ENCODE results near the gene CCDC9. TPM values are rescaled to one million over a fixed set of nuclear protein-coding genes. Genes with fewer than 3 reads are reported as not detected.
A peak's percentile ranks its signal among the peaks of the same experiment; 100 is the strongest.

Gene CCDC9
- total RNA-seq, 5 donors from 2014 or later (not counting 1 experiment from before 2014, with no cell fraction given), result 40.4 to 57.2 (median 49.7) TPM

GRCh38 chr19:47221080-47221841 is 35.1 kb upstream of the CCDC9 start:
- Histone ChIP-seq H3K4me1 (ENCODE audit: control insufficient read depth in 1 of 2, extremely low read depth in 1 of 2, insufficient read depth in 2 of 2, low read length in 2 of 2) (peaks cover 0 to 8% of the 10 kb centered on the region in 2 experiments), H3K36me3 (ENCODE audit: control insufficient read depth in 2 of 2, extremely low read depth in 1 of 2, insufficient read depth in 1 of 2, low read length in 1 of 2) (peaks cover 5 to 18% of the 10 kb centered on the region in 2 donors), H3K27ac (ENCODE audit: low read length) (no peak overlapping the region), H3K9me3 (no peaks in the 10 kb centered on the region), H3K27me3 (replicated peaks in 1 of 2; ENCODE audit: control insufficient read depth in 2 of 2, extremely low read depth in 1 of 2, insufficient read depth in 2 of 2, low read length in 1 of 2) (no peaks in the 10 kb centered on the region), H3K4me3 (ENCODE audit: control insufficient read depth in 1 of 2, extremely low read depth in 1 of 2, low read length in 1 of 2) (no peak overlapping the region)
- WGBS (ENCODE audit: insufficient coverage), result 91% methylated on average over 23 of the region's 33 CpGs
- POLR2A ChIA-PET, result no interaction called here
- Mint-ChIP-seq H3K4me3 (no peak overlapping the region), H3K9me3 (no peaks in the 10 kb centered on the region), H3K27ac (no peak overlapping the region), H3K4me1 (peaks cover 4 to 6% (median 4%) of the 10 kb centered on the region in 3 donors), H3K36me3 (peaks cover 4% of the 10 kb centered on the region), H3K27me3 (no peaks in the 10 kb centered on the region)
- DNase-seq (no peak), ATAC-seq (replicated peaks in 1 of 4) (no peak)
- CTCF ChIA-PET, result no interaction called here

GRCh38 chr19:47221890-47222289 is 34.4 kb upstream of the CCDC9 start:
- no peaks in the 10 kb centered on the region for H3K9me3 ChIP-seq
- no peaks in the 10 kb centered on the region for H3K9me3 Mint-ChIP-seq
- no peak overlapping the region for H3K27ac Mint-ChIP-seq
- no peak for ATAC-seq (replicated peaks in 1 of 4)
- CTCF ChIA-PET, result interaction anchor here in 1 of 2 donors (0.6 to 0.9 kb wide), 2 partner anchors 18 to 63 kb away, joined by 3 to 5 read pairs; no protein-coding TSS in a partner anchor
- H3K4me3 ChIP-seq (ENCODE audit: control insufficient read depth in 1 of 2, extremely low read depth in 1 of 2, low read length in 1 of 2), result no peak overlapping the region
- H3K4me1 Mint-ChIP-seq, result peaks cover 6 to 7% (median 7%) of the 10 kb centered on the region in 3 donors
- peaks cover 4% of the 10 kb centered on the region for H3K36me3 Mint-ChIP-seq
- no peak overlapping the region for H3K4me3 Mint-ChIP-seq
- no peaks in the 10 kb centered on the region for H3K27me3 Mint-ChIP-seq
- H3K27ac ChIP-seq (ENCODE audit: low read length), result no peak overlapping the region
- peaks cover 3 to 12% of the 10 kb centered on the region in 2 experiments for H3K4me1 ChIP-seq (ENCODE audit: control insufficient read depth in 1 of 2, extremely low read depth in 1 of 2, insufficient read depth in 2 of 2, low read length in 2 of 2)
- WGBS (ENCODE audit: insufficient coverage), result 97% methylated on average over 10 of the region's 11 CpGs
- POLR2A ChIA-PET, result no interaction called here
- H3K27me3 ChIP-seq (replicated peaks in 1 of 2; ENCODE audit: control insufficient read depth in 2 of 2, extremely low read depth in 1 of 2, insufficient read depth in 2 of 2, low read length in 1 of 2), result peaks cover 0 to 2% of the 10 kb centered on the region in 2 experiments
- H3K36me3 ChIP-seq (ENCODE audit: control insufficient read depth in 2 of 2, extremely low read depth in 1 of 2, insufficient read depth in 1 of 2, low read length in 1 of 2), result peaks cover 5 to 18% of the 10 kb centered on the region in 2 donors
- DNase-seq, result no peak

GRCh38 chr19:47225746-47226425 is 30.4 kb upstream of the CCDC9 start:
- H3K4me3 ChIP-seq (ENCODE audit: control insufficient read depth in 1 of 2, extremely low read depth in 1 of 2, low read length in 1 of 2), result peak overlapping the region in 1 of 2 donors; percentile 53
- ATAC-seq (replicated peaks in 1 of 4), result peak; percentile 61 to 63 (median 62)
- H3K9me3 ChIP-seq, result no peaks in the 10 kb centered on the region
- Mint-ChIP-seq H3K4me3 (peak overlapping the region in 2 of 3 donors; percentile 41 to 74), H3K27ac (peak overlapping the region; percentile 74 to 92), H3K36me3 (peaks cover 4% of the 10 kb centered on the region), H3K4me1 (peaks cover 12 to 16% (median 16%) of the 10 kb centered on the region in 3 donors), H3K27me3 (no peaks in the 10 kb centered on the region), H3K9me3 (no peaks in the 10 kb centered on the region)
- ChIA-PET POLR2A (interaction anchor here (0.5 to 1.1 kb wide), 10 partner anchors 10 to 1768 kb away, joined by 3 to 9 read pairs (median 6); partner anchors contain the start of genes RUVBL2 (in 1 of the 2) and ZC3H4 (in 1 of the 2)), CTCF (interaction anchor here (0.6 to 3.5 kb wide), 13 partner anchors 15 to 123 kb away, joined by 3 to 38 read pairs (median 5); partner anchors contain the start of genes CCDC9 (in 1 of the 2) and DHX34 (in 1 of the 2))
- peak; percentile 68 to 94 (median 82) for DNase-seq
- H3K27me3 ChIP-seq (replicated peaks in 1 of 2; ENCODE audit: control insufficient read depth in 2 of 2, extremely low read depth in 1 of 2, insufficient read depth in 2 of 2, low read length in 1 of 2), result peaks cover 0 to 2% of the 10 kb centered on the region in 2 experiments
- WGBS (ENCODE audit: insufficient coverage), result 2% methylated on average over 59 of the region's 59 CpGs
- peaks cover 27 to 44% of the 10 kb centered on the region in 2 experiments for H3K4me1 ChIP-seq (ENCODE audit: control insufficient read depth in 1 of 2, extremely low read depth in 1 of 2, insufficient read depth in 2 of 2, low read length in 2 of 2)
- peak overlapping the region; percentile 54 for H3K27ac ChIP-seq (ENCODE audit: low read length)
- peaks cover 5 to 11% of the 10 kb centered on the region in 2 donors for H3K36me3 ChIP-seq (ENCODE audit: control insufficient read depth in 2 of 2, extremely low read depth in 1 of 2, insufficient read depth in 1 of 2, low read length in 1 of 2)

GRCh38 chr19:47226426-47227351 is 29.6 kb upstream of the CCDC9 start:
- CTCF ChIA-PET, result interaction anchor here (0.6 to 3.5 kb wide), 10 partner anchors 16 to 81 kb away, joined by 3 to 38 read pairs (median 6); partner anchors contain the start of genes CCDC9 (in 1 of the 2) and INAFM1 (in 1 of the 2)
- POLR2A ChIA-PET, result interaction anchor here (0.6 to 0.9 kb wide), 2 partner anchors 15 to 17 kb away, joined by 3 to 6 read pairs; no protein-coding TSS in a partner anchor
- Histone ChIP-seq H3K27ac (ENCODE audit: low read length) (peak overlapping the region; percentile 88), H3K27me3 (replicated peaks in 1 of 2; ENCODE audit: control insufficient read depth in 2 of 2, extremely low read depth in 1 of 2, insufficient read depth in 2 of 2, low read length in 1 of 2) (peaks cover 0 to 2% of the 10 kb centered on the region in 2 experiments), H3K9me3 (no peaks in the 10 kb centered on the region), H3K4me1 (ENCODE audit: control insufficient read depth in 1 of 2, extremely low read depth in 1 of 2, insufficient read depth in 2 of 2, low read length in 2 of 2) (peaks cover 29 to 49% of the 10 kb centered on the region in 2 experiments), H3K36me3 (ENCODE audit: control insufficient read depth in 2 of 2, extremely low read depth in 1 of 2, insufficient read depth in 1 of 2, low read length in 1 of 2) (peaks cover 4 to 5% of the 10 kb centered on the region in 2 donors), H3K4me3 (ENCODE audit: control insufficient read depth in 1 of 2, extremely low read depth in 1 of 2, low read length in 1 of 2) (peak overlapping the region; percentile 53 to 65)
- ATAC-seq (replicated peaks in 1 of 4), result peak; percentile 4 to 13 (median 8)
- WGBS (ENCODE audit: insufficient coverage), result 7% methylated on average over 43 of the region's 56 CpGs
- Mint-ChIP-seq H3K9me3 (no peaks in the 10 kb centered on the region), H3K27me3 (no peaks in the 10 kb centered on the region), H3K4me1 (peaks cover 17 to 20% (median 20%) of the 10 kb centered on the region in 3 donors), H3K27ac (peak overlapping the region; percentile 77 to 85), H3K36me3 (peaks cover 4% of the 10 kb centered on the region), H3K4me3 (peak overlapping the region in 2 of 3 donors; percentile 74 to 77)
- peak in 16 of 35 experiments; percentile 14 to 63 (median 32) for DNase-seq

GRCh38 chr19:47227352-47228167 is 28.8 kb upstream of the CCDC9 start:
- CTCF ChIA-PET, result interaction anchor here (0.6 to 2.1 kb wide), 5 partner anchors 17 to 82 kb away, joined by 3 to 23 read pairs (median 7); partner anchors contain the start of gene INAFM1 (in 1 of the 2)
- Mint-ChIP-seq H3K4me3 (peak overlapping the region in 2 of 3 donors; percentile 74 to 77), H3K27ac (peak overlapping the region; percentile 53 to 77), H3K36me3 (no peaks in the 10 kb centered on the region), H3K9me3 (no peaks in the 10 kb centered on the region), H3K4me1 (peaks cover 25 to 29% (median 28%) of the 10 kb centered on the region in 3 donors), H3K27me3 (no peaks in the 10 kb centered on the region)
- peak in 19 of 35 experiments; percentile 8 to 63 (median 31) for DNase-seq
- peaks cover 0 to 2% of the 10 kb centered on the region in 2 experiments for H3K27me3 ChIP-seq (replicated peaks in 1 of 2; ENCODE audit: control insufficient read depth in 2 of 2, extremely low read depth in 1 of 2, insufficient read depth in 2 of 2, low read length in 1 of 2)
- no peaks in the 10 kb centered on the region for H3K36me3 ChIP-seq (ENCODE audit: control insufficient read depth in 2 of 2, extremely low read depth in 1 of 2, insufficient read depth in 1 of 2, low read length in 1 of 2)
- POLR2A ChIA-PET, result no interaction called here
- no peak for ATAC-seq (replicated peaks in 1 of 4)
- H3K27ac ChIP-seq (ENCODE audit: low read length), result peak overlapping the region; percentile 88
- peak overlapping the region; percentile 53 to 65 for H3K4me3 ChIP-seq (ENCODE audit: control insufficient read depth in 1 of 2, extremely low read depth in 1 of 2, low read length in 1 of 2)
- no peaks in the 10 kb centered on the region for H3K9me3 ChIP-seq
- peaks cover 31 to 57% of the 10 kb centered on the region in 2 experiments for H3K4me1 ChIP-seq (ENCODE audit: control insufficient read depth in 1 of 2, extremely low read depth in 1 of 2, insufficient read depth in 2 of 2, low read length in 2 of 2)
- WGBS (ENCODE audit: insufficient coverage), result 4% methylated on average over 10 of the region's 27 CpGs
